SIG-M5 treated with dmso at 0.1 percent for 504 hours (cell line): ENCODE measurements around the gene RNLS.

Experiments used
- DNase-seq: peaks from one replicate; lab custom pipeline; 2025; ENCODE audit not compliant: unreplicated experiment; lab: John Stamatoyannopoulos, UW

RNLS gene

DNA sequence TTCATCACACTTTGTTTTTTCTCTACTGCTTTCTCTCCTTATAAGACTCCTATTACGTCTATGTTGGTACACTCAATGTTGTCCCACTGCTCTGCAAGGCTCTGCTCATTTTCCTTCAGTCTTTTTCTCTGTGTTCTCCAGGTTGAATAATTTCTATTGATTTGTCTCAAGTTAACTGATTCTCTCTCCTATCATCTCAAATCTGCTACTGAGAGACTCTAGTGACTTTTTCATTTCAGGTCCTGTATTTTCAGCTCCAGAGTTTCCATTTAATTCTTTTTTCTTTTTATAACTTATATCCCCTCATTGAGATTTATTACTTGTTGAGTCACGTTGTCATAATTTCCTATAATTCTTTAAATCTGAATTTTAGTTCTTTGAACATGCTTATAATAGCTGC, 100.9 kb downstream of the RNLS start:
- no peak for DNase-seq

DNA sequence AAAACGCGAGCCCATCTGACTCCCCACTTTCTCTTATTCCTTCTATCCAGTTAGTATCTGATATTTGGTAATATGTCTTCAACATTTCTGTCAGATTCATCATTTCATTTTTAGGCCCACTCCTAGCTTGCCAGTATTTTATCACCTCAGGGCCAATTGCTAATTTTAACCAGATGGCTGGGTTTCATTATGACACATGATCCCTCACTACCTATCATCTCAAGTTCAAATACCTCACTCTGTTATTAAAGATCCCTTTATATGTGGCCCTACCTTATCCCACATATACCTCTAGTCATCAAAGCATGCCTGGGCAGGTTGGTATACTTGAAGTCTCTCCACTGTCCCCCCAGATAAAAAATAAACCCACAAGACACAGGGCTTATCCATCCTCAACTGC, 104.9 kb downstream of the RNLS start:
- no peak for DNase-seq

DNA sequence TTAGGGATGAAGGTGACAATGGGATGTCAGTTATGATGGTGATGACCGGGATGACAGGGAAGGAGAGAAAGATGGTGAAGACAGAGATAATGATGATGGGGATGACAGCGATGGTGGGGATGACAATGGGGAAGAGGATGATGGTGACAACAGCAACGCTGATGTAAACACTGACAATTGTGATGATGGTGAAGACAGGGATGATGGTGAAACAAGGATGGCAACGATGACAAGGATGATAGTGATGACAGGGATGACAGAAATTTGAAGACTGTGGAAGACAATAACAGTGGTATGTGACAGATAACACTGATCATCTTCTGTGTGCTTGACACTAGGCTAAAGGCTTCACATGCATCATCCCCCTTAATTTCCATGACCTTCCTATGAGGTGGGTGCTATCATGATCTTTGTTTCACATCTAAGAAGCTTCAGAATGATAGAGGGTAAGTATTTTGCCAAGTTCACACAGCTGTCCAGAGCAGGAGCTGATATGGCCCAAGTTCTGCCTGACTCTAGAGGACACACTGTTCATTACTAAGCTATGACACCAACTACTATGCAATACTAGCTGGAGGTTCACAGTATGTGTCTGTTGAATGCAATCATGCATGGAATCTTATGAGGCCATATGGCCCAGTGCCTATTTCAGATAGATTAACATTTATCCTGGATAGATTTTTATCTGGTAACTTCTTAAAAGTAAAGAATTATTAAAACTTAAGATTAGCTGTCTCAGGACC, 105.6 kb downstream of the RNLS start:
- DNase-seq, result no peak

DNA sequence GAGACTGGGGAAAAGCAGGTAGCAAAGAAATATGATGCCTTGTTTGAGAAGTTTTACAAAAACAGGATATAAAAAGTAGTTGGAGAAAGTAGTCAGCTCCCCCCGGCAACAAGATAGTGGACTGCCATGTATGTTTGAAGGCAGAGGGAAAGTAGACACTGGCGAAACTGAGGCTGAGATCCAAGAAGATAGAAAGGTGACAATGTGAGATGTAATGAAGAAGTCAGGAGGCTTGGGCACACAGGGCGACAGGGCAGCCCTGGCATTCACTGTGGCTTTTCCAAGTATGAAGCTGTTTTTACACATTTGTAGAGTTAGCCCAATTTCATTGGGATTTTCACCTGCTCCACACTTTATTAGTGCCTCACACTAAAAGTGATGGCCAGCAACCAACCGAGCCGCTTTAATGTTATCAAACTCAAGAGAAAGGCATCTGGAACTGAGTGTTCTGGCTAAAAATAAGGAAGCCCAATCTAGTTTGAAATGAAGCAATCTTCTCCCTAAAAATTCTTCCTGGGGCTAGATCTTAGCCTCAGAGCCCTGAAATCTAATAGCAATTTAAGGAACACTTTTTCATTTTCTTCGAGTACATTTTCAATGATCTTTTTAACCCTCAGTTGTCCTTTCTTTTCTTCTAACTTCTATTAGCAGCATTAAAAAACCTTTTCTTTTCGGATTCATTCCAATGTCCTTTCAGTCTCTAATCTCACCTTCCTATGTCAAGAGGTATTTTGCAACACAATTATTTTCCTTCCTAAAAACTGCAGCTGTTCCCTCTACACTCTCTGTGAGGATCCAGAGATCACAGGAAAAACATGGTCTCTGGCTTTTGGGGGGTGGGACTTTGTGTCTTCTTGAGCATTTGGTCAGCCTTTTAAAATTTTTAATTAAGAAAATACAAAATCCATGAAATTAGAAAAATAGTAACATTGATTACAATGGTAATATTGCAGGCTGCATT, 108.0 kb downstream of the RNLS start:
- no peak for DNase-seq

DNA sequence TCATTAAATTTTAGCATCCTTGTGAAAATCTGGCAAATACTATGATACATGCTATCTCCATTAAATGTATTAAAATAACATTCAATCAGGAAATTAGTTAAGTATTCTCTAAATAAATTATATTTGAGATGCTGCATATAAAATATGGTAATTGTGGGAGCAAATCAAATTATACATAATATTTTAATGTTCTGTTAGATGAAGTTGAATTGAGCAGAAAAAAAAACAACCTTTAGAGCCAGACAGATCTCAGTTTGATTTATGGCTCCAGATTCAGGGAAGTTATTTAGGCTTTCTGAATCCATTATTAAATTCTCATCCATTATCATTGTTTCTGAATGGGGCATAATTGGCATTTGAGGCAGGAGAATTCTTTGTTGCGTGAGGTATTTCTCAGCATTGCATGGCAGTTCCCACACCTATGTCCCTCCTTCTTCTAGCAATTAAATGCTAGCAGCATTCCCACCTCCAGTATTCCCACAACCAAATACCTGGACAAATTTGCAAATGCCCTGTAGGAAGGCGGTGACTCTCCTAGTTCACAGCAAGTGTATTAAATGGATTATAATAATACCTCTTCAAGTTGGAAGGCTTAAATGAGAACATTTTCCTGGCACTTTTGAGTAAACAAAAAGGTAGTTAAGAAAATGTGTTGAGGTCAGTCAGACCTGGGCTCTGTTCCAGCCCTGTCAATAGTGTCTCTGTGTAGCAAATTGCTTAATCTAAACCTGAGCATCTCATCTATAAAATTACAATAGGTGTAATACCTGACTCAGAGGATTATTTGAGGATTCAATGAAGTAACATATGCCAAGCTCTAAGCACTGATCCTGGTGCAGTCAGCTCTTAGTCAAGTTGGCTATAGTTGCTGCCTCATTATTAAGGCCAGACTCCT, 108.9 kb downstream of the RNLS start:
- DNase-seq, result no peak

DNA sequence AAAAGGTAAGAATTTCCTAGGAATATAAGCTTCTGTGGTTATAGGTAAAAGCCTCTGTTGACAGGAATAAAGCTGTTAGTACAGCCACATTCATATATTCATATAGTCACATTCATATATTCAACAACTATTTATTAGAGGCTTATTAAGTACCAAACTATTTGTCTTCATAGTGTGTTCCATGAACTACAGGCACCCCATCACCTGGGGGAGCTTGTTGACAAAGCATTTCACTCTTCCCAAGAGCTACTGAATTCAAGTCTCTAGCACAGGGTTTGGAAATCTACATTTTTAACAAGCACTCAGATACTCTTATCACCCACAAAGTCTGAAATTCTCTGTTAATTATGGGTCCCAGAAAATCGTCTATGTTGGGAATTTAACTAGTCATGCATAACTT, 110.6 kb downstream of the RNLS start:
- no peak for DNase-seq

DNA sequence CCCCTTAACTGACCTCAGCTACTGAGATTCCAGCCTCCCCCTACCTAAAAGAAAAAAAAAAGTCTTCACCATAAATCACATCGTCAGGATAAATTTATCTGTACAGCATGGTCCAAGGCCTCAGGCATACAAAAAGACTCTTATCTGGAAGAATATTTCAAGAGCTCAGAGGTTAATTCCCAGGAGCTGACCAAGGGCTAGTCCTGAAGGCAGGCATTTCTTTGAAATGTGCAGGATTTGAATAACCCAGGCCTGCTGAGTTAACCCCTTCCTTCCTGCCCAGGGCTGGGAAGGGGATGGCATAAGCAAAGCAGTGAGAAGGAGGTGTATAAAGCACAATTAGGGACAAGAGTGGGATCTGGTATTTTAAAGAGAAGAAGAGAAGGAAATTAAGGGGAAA, 111.2 kb downstream of the RNLS start:
- no peak for DNase-seq

DNA sequence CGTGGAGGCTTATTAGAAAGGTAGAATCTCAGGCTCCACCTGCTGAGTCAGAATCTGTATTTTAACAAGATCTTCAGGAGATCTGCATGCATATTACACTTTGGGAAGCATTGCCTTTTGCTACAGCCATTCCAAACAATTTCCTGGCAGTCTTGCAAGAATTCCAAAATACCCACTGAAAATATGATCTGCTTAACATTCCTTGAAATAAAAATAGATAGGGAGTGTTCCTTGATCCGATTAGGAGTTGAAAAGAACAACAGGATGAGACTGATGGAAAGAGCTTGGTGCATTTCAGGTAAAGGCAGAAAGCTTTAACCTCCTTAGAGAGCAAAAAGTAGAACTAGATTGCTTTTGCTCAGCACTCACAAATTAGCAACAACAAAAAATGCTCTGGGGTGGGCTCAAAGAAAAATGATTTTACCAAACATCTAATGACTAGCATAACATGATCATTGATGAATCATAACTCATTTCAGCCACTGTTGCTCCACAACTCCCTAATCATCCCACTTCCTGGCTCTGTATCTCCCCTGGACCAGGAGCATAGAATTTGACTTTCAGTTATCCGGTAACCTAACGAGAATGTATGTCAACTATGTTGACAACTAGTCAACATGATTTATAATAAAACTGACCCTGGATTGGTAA, 115.2 kb downstream of the RNLS start:
- no peak for DNase-seq

DNA sequence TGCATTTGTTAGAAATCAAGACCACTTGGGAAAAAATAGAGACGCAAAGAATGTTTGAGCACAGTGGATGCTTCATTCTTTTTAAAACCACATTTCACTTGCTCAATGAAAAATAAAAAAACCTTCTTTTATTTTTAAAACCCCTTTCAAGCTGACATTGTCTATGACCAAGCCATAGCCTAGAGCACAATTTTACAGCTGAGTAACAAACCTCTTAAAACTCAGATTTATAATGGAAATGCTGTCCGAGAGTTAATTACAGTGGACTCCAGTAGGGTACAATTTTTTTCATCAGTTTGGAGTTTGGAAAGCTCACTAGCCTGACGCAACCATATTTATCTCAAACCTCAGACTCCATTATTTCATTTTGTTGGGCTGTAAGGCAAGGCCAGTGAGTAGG, 116.3 kb downstream of the RNLS start:
- DNase-seq, result no peak

DNA sequence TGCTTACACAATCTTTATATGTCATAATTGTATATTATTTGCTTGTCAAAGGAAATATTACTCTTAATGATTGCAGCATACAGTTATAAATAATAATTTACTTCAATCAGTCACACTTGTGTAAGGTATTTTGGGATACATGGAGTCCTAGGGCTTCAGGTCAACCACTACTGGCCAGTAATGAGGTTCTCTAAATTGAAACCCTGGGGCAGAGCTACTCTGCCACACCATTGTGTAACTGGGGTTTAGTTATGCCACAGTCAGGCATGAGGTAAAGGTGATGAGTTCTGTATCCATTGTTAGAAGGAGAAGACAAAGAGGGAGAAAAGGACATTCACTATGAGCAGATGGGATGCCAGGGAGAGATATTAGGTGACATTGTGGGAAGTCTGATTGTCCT, 117.4 kb downstream of the RNLS start:
- no peak for DNase-seq

DNA sequence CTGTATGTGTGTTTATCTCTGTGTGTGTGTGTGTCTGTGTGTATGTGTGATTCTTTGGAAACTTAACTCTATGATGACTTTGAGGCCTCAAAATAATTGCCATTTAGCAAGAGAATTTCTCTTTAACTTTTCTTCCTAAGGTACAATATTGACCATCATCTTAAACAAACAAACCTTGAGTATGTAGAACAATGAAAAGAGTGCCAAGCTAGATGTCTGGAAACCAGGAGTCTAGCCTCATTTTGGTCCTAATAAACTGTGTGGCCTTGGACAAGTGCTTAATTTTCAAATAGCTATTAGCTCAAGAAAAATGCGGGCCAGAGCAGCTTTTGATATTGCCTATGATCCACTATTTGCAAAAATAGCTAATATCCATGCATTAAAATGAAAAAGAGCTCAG, 119.3 kb downstream of the RNLS start:
- no peak for DNase-seq

DNA sequence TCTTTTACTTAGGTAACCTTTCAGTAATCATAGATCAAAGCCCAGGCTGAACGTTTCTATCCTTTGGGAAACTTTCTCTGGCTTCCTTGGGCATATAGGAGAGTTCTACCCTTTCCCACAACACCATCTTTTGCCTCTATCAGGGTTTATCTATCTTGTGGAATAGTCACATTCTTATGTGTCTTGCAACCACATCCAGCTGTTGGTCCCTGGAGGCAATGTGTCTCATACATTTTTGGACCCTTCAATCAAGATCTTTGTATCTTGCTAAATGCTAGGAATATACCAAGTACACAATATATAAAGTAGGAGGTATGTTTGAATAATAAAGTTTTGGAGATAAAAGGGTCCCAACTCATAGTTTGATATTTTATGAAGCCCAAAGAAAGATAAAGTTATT, 121.7 kb downstream of the RNLS start:
- no peak for DNase-seq

DNA sequence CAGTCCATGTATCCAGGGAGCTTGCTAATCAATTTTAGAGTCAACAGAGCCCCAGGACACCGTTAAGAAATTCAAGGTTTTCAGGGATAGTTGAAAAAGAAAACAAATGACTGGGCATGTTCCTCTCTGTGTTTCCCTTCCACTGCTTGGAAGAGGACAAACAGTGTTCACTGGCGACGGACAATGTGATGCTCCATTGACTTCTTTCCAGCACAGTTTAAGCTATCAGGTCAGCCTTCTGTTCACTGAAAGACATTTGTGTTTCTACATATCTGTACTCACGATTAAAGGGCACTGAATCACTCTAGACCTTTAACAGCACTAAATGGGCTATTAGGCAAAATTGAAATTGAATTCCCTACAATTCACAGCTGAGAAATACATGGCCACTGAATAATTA, 123.6 kb downstream of the RNLS start:
- no peak for DNase-seq

DNA sequence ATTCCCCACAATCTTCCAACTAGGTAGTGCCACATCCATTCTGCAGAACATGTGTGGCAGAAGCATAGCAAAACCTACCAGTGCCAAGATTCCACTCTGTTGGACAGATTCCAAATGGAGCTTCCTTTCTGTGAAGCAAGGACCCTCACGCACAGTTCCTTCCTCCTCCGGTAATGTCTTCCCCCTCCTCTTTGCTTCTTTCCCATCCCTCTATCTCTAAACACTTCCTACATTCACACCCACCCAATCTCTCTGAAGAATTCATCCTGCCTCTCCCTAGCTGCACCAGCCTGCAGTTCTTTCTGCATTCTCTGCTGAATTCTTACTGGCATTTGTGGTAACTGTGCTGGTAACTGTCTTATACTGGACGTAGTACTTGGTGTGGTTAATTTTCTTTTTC, 124.9 kb downstream of the RNLS start:
- DNase-seq, result no peak

DNA sequence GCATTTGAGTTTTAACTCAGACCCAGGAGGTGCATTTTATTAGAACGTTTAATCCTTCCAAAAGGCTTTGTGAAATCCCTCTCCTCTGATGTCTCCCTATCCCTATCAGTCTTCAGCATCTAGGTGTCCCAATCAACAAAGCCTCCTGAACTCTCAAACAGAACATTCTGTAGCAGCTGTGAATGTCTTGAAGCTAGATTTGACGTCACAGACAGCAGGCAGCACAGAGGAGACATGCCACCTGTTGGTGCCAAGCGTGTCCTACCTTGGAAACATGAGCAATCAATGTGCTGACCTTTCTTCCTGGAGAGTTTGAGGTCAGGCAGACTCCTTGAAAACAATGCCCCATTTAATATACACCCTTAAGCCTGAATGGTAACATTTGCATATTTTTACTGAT, 125.5 kb downstream of the RNLS start:
- no peak for DNase-seq

DNA sequence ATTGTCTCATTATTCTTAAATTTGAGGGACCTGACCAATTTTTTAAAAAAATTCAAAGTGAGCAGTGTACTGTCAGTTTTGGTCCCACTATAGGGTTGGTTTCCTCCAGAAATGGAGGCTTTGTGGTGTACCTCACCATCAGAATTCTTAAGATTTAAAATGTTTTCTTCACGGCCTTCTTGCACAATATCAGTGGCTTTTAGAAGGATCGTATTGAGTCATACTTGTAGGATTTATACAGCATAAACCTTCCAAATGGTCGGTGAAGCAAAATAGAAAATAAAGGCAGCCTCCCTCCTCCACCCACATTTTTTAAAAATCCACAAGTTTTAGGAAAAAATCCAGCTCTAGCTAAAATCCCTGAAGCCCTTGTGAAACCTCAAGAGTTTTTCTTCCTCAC, 126.4 kb downstream of the RNLS start:
- peak; percentile 55 for DNase-seq

DNA sequence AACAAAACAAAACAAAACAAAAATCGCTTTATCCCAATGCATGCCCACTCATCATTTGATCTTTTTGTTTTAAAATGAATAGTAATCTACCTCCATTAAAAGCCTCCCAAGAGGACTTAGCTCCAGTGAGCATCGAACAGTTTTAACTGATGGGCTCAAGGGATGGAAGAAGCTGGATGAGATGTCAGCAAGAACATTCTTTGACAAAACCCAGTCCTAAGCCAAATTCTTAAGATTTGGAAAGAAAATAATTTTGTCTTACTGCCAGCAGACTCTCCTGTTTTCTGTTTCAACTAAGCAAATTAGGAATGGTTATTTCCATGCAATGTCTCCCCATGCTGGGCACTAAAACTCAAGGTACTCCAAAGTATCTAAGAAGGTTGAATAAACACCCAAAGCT, 127.3 kb downstream of the RNLS start:
- DNase-seq, result no peak

DNA sequence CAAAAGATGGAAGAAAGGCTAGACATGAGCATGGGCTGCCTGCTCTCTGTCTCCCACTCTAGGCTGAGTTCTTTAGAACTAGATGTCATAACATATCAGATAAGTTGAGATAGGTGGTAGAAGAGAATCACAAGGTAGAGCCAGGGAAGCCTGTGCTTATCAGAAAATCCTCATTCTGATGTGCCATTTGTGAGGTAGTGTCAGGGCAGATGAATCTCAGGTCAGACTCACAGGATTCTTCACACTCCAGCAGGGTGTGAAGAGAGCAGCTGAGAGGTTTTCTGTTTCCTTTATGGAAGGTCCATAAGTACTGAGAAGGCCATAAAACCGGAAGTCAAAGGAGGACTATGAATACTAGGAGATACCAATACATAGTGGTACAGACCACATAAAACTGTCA, 132.9 kb downstream of the RNLS start:
- no peak for DNase-seq

DNA sequence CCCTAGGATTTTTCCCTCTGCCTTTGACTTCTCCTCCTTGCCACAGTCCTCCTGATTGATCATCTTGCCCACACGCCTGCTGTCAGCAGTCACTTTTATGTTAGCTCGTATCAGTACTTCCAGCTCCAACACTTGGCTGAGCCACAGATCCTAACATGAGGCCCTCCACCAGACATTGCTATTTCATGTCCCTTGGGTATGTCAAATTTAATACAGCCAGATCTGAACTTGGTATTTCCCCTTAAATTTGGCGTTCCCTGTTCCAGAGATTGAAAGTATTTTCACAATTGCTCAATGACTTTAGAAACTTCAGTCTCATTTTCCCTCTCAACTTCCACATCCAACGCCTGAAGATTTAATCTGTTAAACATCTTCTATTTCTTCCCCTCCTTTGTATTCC, 140.4 kb downstream of the RNLS start:
- no peak for DNase-seq

DNA sequence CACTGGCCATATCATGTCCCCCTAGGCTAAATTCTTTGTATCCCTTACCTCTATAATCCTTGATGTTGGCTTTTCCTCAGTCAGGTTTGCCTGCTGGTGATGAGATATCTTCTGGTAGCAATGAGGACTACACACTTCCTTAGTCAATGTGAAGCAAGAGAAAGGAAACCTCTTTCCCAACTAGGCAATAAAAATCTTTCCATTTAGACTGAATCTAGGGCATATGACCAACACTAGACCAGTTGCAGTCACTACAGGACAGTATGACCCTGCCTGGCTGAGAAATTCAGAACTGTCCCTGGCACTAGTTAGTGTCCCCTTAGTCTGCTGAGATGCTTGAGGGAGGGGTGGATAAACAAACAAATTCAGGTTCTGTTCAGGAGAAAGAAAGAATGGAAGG, 142.6 kb downstream of the RNLS start:
- DNase-seq, result no peak

DNA sequence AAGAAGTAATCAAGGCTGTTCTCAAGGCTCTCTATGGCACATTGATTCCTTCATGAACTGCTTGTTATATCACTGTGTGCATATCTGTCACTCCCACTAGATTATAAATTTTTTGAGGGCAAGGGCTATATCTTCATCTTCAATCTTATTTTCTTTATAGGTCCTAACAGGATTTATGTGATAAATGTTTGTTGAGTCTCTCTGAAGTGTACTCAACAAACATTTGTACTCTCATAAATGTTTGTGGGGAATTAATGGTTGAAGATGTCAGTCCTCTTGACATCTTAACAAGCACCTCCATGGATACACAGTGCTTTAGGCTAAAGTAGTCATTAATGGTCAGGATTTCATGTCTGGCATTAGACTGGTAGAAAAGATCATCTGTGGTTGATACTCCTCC, 143.2 kb downstream of the RNLS start:
- DNase-seq, result no peak
